Measurements from ENCODE around the gene M1AP. TPM values are rescaled to one million over a fixed set of nuclear protein-coding genes. Genes with fewer than 3 reads are reported as not detected.
A peak's percentile ranks its signal among the peaks of the same experiment; 100 is the strongest.
"Not testable (repeated sequence)": the region's sequence is repeated elsewhere in the genome, so short reads cannot be mapped to it uniquely, and the experiment has no call there.

M1AP gene
- total RNA-seq, 1 experiment from 2014 or later, result 7.6 TPM

DNA sequence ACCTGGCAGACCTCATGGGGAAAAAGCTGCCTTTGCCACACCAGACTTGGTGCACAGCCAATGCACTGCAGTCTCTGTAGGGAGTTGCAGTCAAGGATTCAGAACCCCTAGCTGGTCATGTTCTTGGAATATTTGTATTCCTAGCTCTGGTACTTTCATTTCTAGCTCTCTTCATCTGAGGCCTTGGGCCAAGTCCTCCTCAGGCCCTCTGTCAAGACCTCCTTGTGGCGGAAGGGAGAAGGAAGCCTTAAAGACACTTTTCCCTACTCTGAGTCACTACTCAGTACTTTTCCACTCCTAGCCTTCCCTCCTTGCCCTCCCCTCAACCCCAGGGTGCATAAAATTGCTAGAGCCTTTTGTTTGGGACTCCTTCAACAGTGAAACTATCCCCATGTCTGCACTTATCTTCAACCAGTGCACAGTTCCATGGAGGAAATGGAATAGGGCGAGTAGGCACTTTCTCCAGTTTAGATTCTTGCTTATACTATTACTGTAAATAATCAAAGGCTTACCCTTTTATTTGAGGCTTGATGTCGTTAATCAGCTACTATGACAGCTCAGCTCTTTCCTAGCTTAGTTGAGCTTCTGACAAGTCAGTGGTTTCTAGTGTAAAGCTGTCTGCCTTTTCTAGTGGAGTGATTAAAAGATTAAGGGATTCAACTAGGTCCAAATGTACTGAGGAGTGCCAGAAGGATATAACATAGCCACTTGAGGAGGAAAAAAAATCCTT lies 15.8 kb downstream of the M1AP start:
- H3K27ac Mint-ChIP-seq, result peak overlapping the region in 2 of 3 experiments; percentile 74 to 90; a peak in 3 of 7 replicates
- H3K27me3 Mint-ChIP-seq (ENCODE audit: low read depth), result no peaks in the 10 kb centered on the region
- no peak overlapping the region for H3K4me3 Mint-ChIP-seq
- H2BK5ac ChIP-seq (ENCODE audit: insufficient read length, low read length), result no peak overlapping the region
- no peak overlapping the region for H4K8ac ChIP-seq (replicated peaks; ENCODE audit: insufficient read length, low read depth, low read length)
- H3K9me3 ChIP-seq (ENCODE audit: control insufficient read depth, low read depth, low read length), result no peaks in the 10 kb centered on the region
- H3K14ac ChIP-seq (ENCODE audit: insufficient read depth, low read length), result no peak overlapping the region
- no peak overlapping the region for H2BK15ac ChIP-seq (ENCODE audit: low read depth, low read length)
- TF ChIP-seq, protein P1, sequence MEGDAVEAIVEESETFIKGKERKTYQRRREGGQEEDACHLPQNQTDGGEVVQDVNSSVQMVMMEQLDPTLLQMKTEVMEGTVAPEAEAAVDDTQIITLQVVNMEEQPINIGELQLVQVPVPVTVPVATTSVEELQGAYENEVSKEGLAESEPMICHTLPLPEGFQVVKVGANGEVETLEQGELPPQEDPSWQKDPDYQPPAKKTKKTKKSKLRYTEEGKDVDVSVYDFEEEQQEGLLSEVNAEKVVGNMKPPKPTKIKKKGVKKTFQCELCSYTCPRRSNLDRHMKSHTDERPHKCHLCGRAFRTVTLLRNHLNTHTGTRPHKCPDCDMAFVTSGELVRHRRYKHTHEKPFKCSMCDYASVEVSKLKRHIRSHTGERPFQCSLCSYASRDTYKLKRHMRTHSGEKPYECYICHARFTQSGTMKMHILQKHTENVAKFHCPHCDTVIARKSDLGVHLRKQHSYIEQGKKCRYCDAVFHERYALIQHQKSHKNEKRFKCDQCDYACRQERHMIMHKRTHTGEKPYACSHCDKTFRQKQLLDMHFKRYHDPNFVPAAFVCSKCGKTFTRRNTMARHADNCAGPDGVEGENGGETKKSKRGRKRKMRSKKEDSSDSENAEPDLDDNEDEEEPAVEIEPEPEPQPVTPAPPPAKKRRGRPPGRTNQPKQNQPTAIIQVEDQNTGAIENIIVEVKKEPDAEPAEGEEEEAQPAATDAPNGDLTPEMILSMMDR (conservative IDR thresholded peaks at IDR 0.05), result peak; percentile 47; the same call in 2 of the 3 replicates
- H3K9me3 Mint-ChIP-seq, result no peaks in the 10 kb centered on the region
- H3K4me1 ChIP-seq (ENCODE audit: insufficient read depth, low read length), result peaks cover 10% of the 10 kb centered on the region
- no peak overlapping the region for H3K23ac ChIP-seq (ENCODE audit: insufficient read length, low read depth, low read length)
- no peak overlapping the region for H2AK5ac ChIP-seq (ENCODE audit: insufficient read length, low read length)
- H4K5ac ChIP-seq (ENCODE audit: insufficient read length, low read depth, low read length), result no peak overlapping the region
- H2BK120ac ChIP-seq (ENCODE audit: low read depth, low read length, poor library complexity, severe bottlenecking), result no peak overlapping the region
- peaks cover 0 to 2% (median 0%) of the 10 kb centered on the region in 3 experiments; a peak in 1 of 7 replicates for H3K36me3 Mint-ChIP-seq (ENCODE audit: insufficient read depth in 1 of 3, low read depth in 3 of 3)
- no peaks in the 10 kb centered on the region for H3K79me1 ChIP-seq (ENCODE audit: insufficient read depth, low read depth, low read length, poor library complexity, severe bottlenecking)
- H3K4me2 ChIP-seq (ENCODE audit: insufficient read depth, insufficient read length, low read length), result peak overlapping the region; percentile 8
- H3K27ac ChIP-seq (ENCODE audit: insufficient read length, low read depth, low read length), result no peak overlapping the region
- H3K23me2 ChIP-seq (ENCODE audit: insufficient read length, low read depth, low read length, poor library complexity, severe bottlenecking), result no peaks in the 10 kb centered on the region
- no peak overlapping the region for H3K18ac ChIP-seq (ENCODE audit: insufficient read length, low read depth, low read length)
- peak; percentile 66 for DNase-seq
- H4K20me1 ChIP-seq (ENCODE audit: control insufficient read depth, insufficient read depth, insufficient read length), result no peaks in the 10 kb centered on the region
- no CpG with 5 or more reads among the region's 3 CpGs for WGBS (ENCODE audit: extremely low coverage, insufficient read length, low lambda C conversion rate)
- no peak overlapping the region for H3T11ph ChIP-seq (ENCODE audit: low read length)
- H3K4me1 Mint-ChIP-seq, result peaks cover 16 to 17% of the 10 kb centered on the region in 2 experiments
- peak overlapping the region; percentile 29 for H2BK20ac ChIP-seq (ENCODE audit: low read depth, low read length, poor library complexity, severe bottlenecking)
- H2BK12ac ChIP-seq (ENCODE audit: insufficient read length, low read depth, low read length), result no peak overlapping the region
- H3K4ac ChIP-seq (ENCODE audit: low read depth, low read length), result no peak overlapping the region
- H3K79me2 ChIP-seq (ENCODE audit: insufficient read depth, low read length), result no peaks in the 10 kb centered on the region
- no peak overlapping the region for H3K56ac ChIP-seq (ENCODE audit: insufficient read length, low read depth, low read length)
- no peaks in the 10 kb centered on the region for H3K27me3 ChIP-seq (ENCODE audit: insufficient read depth, low read length)
- H4K91ac ChIP-seq (ENCODE audit: insufficient read length, low read depth, low read length), result no peak overlapping the region
- H2AFZ ChIP-seq (ENCODE audit: low read length), result peak overlapping the region; percentile 2
- no peak overlapping the region for H3K9ac ChIP-seq (ENCODE audit: extremely low read depth, insufficient read length, low read length)

DNA sequence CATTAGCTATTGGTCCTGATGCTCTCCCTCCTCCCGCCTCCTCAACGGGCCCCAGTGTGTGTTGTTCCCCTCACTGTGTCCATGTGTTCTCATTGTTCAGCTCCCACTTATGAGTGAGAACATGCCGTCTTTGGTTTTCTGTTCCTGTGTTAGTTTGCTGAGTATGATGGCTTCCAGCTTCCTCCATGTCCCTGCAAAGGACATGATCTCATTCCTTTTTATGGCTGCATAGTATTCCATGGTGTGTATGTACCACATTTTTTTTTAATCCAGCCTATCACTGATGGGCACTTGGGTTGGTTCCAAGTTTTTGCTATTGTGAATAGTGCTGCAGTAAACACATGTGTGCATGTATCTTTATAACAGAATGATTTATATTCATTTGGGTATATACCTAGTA lies 17.7 kb downstream of the M1AP start:
- H3K18ac ChIP-seq (ENCODE audit: insufficient read length, low read depth, low read length); H3K9me3 ChIP-seq (ENCODE audit: control insufficient read depth, low read depth, low read length); H2BK12ac ChIP-seq (ENCODE audit: insufficient read length, low read depth, low read length); H2BK5ac ChIP-seq (ENCODE audit: insufficient read length, low read length); H3K27ac ChIP-seq (ENCODE audit: insufficient read length, low read depth, low read length); H2BK120ac ChIP-seq (ENCODE audit: low read depth, low read length, poor library complexity, severe bottlenecking); H3K4me3 Mint-ChIP-seq; H2BK20ac ChIP-seq (ENCODE audit: low read depth, low read length, poor library complexity, severe bottlenecking); H3K14ac ChIP-seq (ENCODE audit: insufficient read depth, low read length); H4K91ac ChIP-seq (ENCODE audit: insufficient read length, low read depth, low read length); H3K27me3 ChIP-seq (ENCODE audit: insufficient read depth, low read length); H3K56ac ChIP-seq (ENCODE audit: insufficient read length, low read depth, low read length); H3K4ac ChIP-seq (ENCODE audit: low read depth, low read length); H3K27me3 Mint-ChIP-seq (ENCODE audit: low read depth); H4K20me1 ChIP-seq (ENCODE audit: control insufficient read depth, insufficient read depth, insufficient read length); H3K79me2 ChIP-seq (ENCODE audit: insufficient read depth, low read length); H2AFZ ChIP-seq (ENCODE audit: low read length); H3K79me1 ChIP-seq (ENCODE audit: insufficient read depth, low read depth, low read length, poor library complexity, severe bottlenecking); H4K8ac ChIP-seq (replicated peaks; ENCODE audit: insufficient read length, low read depth, low read length); H2AK5ac ChIP-seq (ENCODE audit: insufficient read length, low read length); H3K9ac ChIP-seq (ENCODE audit: extremely low read depth, insufficient read length, low read length); H4K5ac ChIP-seq (ENCODE audit: insufficient read length, low read depth, low read length); H3K27ac Mint-ChIP-seq; H3K36me3 Mint-ChIP-seq (ENCODE audit: insufficient read depth in 1 of 3, low read depth in 3 of 3); H3K23me2 ChIP-seq (ENCODE audit: insufficient read length, low read depth, low read length, poor library complexity, severe bottlenecking); H2BK15ac ChIP-seq (ENCODE audit: low read depth, low read length); DNase-seq; H3K4me2 ChIP-seq (ENCODE audit: insufficient read depth, insufficient read length, low read length); H3K23ac ChIP-seq (ENCODE audit: insufficient read length, low read depth, low read length); H3T11ph ChIP-seq (ENCODE audit: low read length); H3K9me3 Mint-ChIP-seq: not testable (repeated sequence)
- peaks cover 10% of the 10 kb centered on the region for H3K4me1 ChIP-seq (ENCODE audit: insufficient read depth, low read length)
- H3K4me1 Mint-ChIP-seq, result peaks cover 16 to 17% of the 10 kb centered on the region in 2 experiments
- no CpG with 5 or more reads among the region's 3 CpGs for whole genome bisulfite sequencing (ENCODE audit: extremely low coverage, insufficient read length, low lambda C conversion rate)
